Measurements from ENCODE around the gene ROR1.

DNA sequence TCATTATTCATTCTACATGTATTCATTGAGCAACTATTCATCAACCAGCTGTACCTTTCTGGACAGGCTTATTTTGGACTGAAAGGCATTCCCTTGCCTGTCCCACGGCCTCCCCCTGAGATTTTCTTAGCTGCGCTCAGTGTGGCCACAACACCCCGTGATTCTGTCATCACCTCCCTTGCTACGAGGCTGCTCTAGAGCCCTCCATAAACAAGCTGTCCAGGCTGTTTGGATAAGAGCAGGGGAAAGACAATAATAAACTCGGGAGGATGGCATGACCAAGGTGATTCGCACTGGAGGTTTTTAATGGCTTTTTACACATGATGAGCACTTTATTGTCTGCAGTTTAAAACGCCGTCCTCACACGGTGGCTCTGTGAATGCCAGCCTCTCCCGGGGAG is 139.7 kb downstream of the ROR1 start:
- no peak for TF ChIP-seq TAF1 (IDR thresholded peaks at IDR 0.05; ENCODE audit: borderline replicate concordance, low read depth, low read length)
- no peak for TF ChIP-seq CTCF (IDR thresholded peaks at IDR 0.05)
- no peak for TF ChIP-seq EP300 (IDR thresholded peaks at IDR 0.05; ENCODE audit: borderline replicate concordance in 1 of 2, low read depth in 1 of 2, low read length in 1 of 2)
- TF ChIP-seq POLR2AphosphoS5 (IDR thresholded peaks at IDR 0.05; ENCODE audit: low read depth, low read length): no peak
- no peak for TF ChIP-seq FOXM1 (IDR thresholded peaks at IDR 0.05; ENCODE audit: low read depth)
- TF ChIP-seq, protein P1, sequence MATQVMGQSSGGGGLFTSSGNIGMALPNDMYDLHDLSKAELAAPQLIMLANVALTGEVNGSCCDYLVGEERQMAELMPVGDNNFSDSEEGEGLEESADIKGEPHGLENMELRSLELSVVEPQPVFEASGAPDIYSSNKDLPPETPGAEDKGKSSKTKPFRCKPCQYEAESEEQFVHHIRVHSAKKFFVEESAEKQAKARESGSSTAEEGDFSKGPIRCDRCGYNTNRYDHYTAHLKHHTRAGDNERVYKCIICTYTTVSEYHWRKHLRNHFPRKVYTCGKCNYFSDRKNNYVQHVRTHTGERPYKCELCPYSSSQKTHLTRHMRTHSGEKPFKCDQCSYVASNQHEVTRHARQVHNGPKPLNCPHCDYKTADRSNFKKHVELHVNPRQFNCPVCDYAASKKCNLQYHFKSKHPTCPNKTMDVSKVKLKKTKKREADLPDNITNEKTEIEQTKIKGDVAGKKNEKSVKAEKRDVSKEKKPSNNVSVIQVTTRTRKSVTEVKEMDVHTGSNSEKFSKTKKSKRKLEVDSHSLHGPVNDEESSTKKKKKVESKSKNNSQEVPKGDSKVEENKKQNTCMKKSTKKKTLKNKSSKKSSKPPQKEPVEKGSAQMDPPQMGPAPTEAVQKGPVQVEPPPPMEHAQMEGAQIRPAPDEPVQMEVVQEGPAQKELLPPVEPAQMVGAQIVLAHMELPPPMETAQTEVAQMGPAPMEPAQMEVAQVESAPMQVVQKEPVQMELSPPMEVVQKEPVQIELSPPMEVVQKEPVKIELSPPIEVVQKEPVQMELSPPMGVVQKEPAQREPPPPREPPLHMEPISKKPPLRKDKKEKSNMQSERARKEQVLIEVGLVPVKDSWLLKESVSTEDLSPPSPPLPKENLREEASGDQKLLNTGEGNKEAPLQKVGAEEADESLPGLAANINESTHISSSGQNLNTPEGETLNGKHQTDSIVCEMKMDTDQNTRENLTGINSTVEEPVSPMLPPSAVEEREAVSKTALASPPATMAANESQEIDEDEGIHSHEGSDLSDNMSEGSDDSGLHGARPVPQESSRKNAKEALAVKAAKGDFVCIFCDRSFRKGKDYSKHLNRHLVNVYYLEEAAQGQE (IDR thresholded peaks at IDR 0.05; ENCODE audit: low read depth, low read length): no peak
- no peak for TF ChIP-seq MXI1 (IDR thresholded peaks at IDR 0.05; ENCODE audit: low read depth, low read length)
- TF ChIP-seq EZH2phosphoT487 (IDR thresholded peaks at IDR 0.05; ENCODE audit: borderline replicate concordance, low read depth): no peak
- TF ChIP-seq MEF2A (IDR thresholded peaks at IDR 0.05; ENCODE audit: borderline replicate concordance, low read depth): no peak
- TF ChIP-seq RAD21 (IDR thresholded peaks at IDR 0.05; ENCODE audit: low read length): no peak
- TF ChIP-seq, protein P2, sequence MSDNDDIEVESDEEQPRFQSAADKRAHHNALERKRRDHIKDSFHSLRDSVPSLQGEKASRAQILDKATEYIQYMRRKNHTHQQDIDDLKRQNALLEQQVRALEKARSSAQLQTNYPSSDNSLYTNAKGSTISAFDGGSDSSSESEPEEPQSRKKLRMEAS (IDR thresholded peaks at IDR 0.05; ENCODE audit: low read depth): no peak
